Lower lobe of right lung (tissue), 2 donors: Measurements from ENCODE around the gene C13orf46. TPM values are rescaled to one million over a fixed set of nuclear protein-coding genes. Genes with fewer than 3 reads are reported as not detected.

Experiments
- ATAC-seq, 2 donors: fragments of 200-7000 bp; cut with Tn5 transposase; one replicate each; pipeline ENCODE4 v1.9.1; 2020 to 2022; ENCODE audit warnings: mild to moderate bottlenecking in 2 of 2, moderate library complexity in 2 of 2
- DNase-seq: peaks from one replicate; pipeline ENCODE4 v3.0.0-alpha.2; 2020
- H3K27ac ChIP-seq: fragments of 200-600 bp; one replicate; pipeline ENCODE4 v1.8.0; 2022
- H3K27me3 ChIP-seq: fragments of 200-600 bp; one replicate; pipeline ENCODE4 v1.8.0; 2022; ENCODE audit warnings: low read depth
- H3K36me3 ChIP-seq: fragments of 200-600 bp; one replicate; pipeline ENCODE4 v1.8.0; 2022; ENCODE audit warnings: mild to moderate bottlenecking
- H3K4me1 ChIP-seq: fragments of 200-600 bp; one replicate; pipeline ENCODE4 v1.8.0; 2022
- H3K4me3 ChIP-seq: fragments of 200-600 bp; one replicate; pipeline ENCODE4 v1.8.0; 2022; ENCODE audit warnings: mild to moderate bottlenecking
- H3K9me3 ChIP-seq: fragments of 200-600 bp; one replicate; pipeline ENCODE4 v1.8.0; 2022
- CTCF ChIP-seq: fragments of 200-600 bp; IDR thresholded peaks from one replicate; pipeline ENCODE4 v1.8.0; 2022; ENCODE audit warnings: antibody characterized with exemption, mild to moderate bottlenecking
- intact Hi-C: fragments of 100-400 bp; cut with DNase I; formaldehyde crosslinking; loops from one replicate; pipeline ENCODE4 v1.11.0; 2022
- total RNA-seq: library from RNA; stranded (reverse); fragmentation: NEBNext Ultra II Directional; extraction: Animal tissue kit (Norgen Biotek cat#: 25700); gene quantifications from one replicate; pipeline ENCODE4 v1.2.1, GENCODE V29; 2021
- donor health status: DM: no; HTN: yes; CAD: no; lungs with severe emphysema.

The C13orf46 gene
- total RNA-seq, 1 donor from 2014 or later = 14.0 TPM

- no peak for TF ChIP-seq CTCF
- Histone ChIP-seq H3K27ac (no peak overlapping the region), H3K4me1 (no peaks in the 10 kb centered on the region), H3K4me3 (no peak overlapping the region), H3K27me3 (no peaks in the 10 kb centered on the region), H3K36me3 (peaks cover 73% of the 10 kb centered on the region), H3K9me3 (no peaks in the 10 kb centered on the region)
- intact Hi-C loops = no loop called here
- ATAC-seq (no peak), DNase-seq (no peak)
These were observed 42.1 kb upstream of the C13orf46 start for GRCh38 chr13:114015969-114016295.

GRCh38 chr13:114015111-114015968 is 41.5 kb upstream of the C13orf46 start:
- no peak for TF ChIP-seq CTCF
- Histone ChIP-seq H3K4me3 (no peak overlapping the region), H3K9me3 (no peaks in the 10 kb centered on the region), H3K27me3 (no peaks in the 10 kb centered on the region), H3K4me1 (no peaks in the 10 kb centered on the region), H3K27ac (no peak overlapping the region), H3K36me3 (peaks cover 70% of the 10 kb centered on the region)
- intact Hi-C loops = no loop called here
- DNase-seq (no peak), ATAC-seq (peak; percentile 72 to 85)

- Histone ChIP-seq H3K9me3 (no peaks in the 10 kb centered on the region), H3K4me1 (no peaks in the 10 kb centered on the region), H3K36me3 (peaks cover 82% of the 10 kb centered on the region), H3K27me3 (no peaks in the 10 kb centered on the region), H3K27ac (no peak overlapping the region), H3K4me3 (no peak overlapping the region)
- intact Hi-C loops = no loop called here
- no peak for TF ChIP-seq CTCF
- ATAC-seq = no peak
- DNase-seq = peak; percentile 36
These were observed 40.2 kb upstream of the C13orf46 start for GRCh38 chr13:114013952-114014629.

GRCh38 chr13:114013336-114013735 is 39.5 kb upstream of the C13orf46 start:
- intact Hi-C loops = no loop called here
- H3K27ac ChIP-seq = no peak overlapping the region
- H3K9me3 ChIP-seq = no peaks in the 10 kb centered on the region
- DNase-seq = no peak
- peaks cover 78% of the 10 kb centered on the region for H3K36me3 ChIP-seq
- no peak for TF ChIP-seq CTCF
- no peak for ATAC-seq
- H3K4me3 ChIP-seq = no peak overlapping the region
- H3K4me1 ChIP-seq = no peaks in the 10 kb centered on the region
- no peaks in the 10 kb centered on the region for H3K27me3 ChIP-seq

GRCh38 chr13:114012921-114013320 is 39.0 kb upstream of the C13orf46 start:
- Histone ChIP-seq H3K4me1 (no peaks in the 10 kb centered on the region), H3K36me3 (peaks cover 74% of the 10 kb centered on the region), H3K9me3 (no peaks in the 10 kb centered on the region), H3K4me3 (no peak overlapping the region), H3K27ac (no peak overlapping the region), H3K27me3 (no peaks in the 10 kb centered on the region)
- intact Hi-C loops = no loop called here
- no peak for ATAC-seq
- peak; percentile 28 for DNase-seq
- TF ChIP-seq CTCF = no peak
